Lower leg skin (tissue), 3 donors: ENCODE measurements around the gene AGXT.

Source experiments
- CTCF ChIP-seq, 3 donors: fragments of 450-650 bp; IDR thresholded peaks; one replicate each; pipeline ENCODE4 v1.5.1; 2016; ENCODE audit warnings: antibody characterized with exemption in 3 of 3, mild to moderate bottlenecking in 3 of 3, moderate library complexity in 2 of 3
- POLR2A ChIP-seq, 2 donors: fragments of 450-650 bp; IDR thresholded peaks; one replicate each; pipeline ENCODE4 v1.6.1; 2016 to 2017; ENCODE audit warnings: antibody characterized with exemption in 2 of 2, mild to moderate bottlenecking in 1 of 2, moderate library complexity in 1 of 2

DNA sequence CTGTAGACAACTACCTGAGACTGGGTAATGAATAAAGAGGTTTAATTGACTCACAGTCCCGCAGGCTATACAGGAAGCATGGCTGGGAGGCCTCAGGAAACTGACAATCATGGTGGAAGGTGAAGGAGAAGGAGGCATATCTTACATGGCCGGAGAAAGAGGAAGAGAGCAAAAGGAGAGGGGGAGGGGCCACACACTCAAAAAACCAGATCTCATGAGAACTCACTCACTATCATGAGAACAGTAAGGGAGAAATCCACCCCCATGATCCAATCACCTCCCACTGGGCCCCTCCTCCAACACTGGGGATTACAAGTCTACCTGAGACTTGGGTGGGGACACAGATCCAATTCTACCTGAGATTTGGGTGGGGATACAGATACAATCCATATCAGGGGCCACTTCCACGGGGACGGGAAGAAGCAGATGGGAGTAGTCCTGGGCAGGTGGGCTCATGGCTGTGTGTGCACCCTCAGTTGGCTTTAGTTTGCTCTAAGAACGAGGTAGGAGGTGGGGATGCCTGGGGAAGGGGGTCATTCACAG lies 17.5 kb downstream of the AGXT start:
- no peak for TF ChIP-seq POLR2A (IDR thresholded peaks at IDR 0.05)
- TF ChIP-seq CTCF (IDR thresholded peaks at IDR 0.05) = no peak
